Thymus (tissue), 11 donors: Measurements from ENCODE around the gene SPRR5. TPM values are rescaled to one million over a fixed set of nuclear protein-coding genes. Genes with fewer than 3 reads are reported as not detected.

Experiments used
- DNase-seq, 9 donors: peaks; one replicate each; pipeline ENCODE4 v3.0.0-alpha.2; 2013; ENCODE audit warnings: low spot score in 9 of 9, low read depth in 6 of 9, missing footprints in 1 of 9
- H3K27ac ChIP-seq, 2 donors: one replicate each; pipeline ENCODE4 v1.5.1; 2013; ENCODE audit warnings: control low read depth in 1 of 2, low read depth in 1 of 2, low read length in 1 of 2, mild to moderate bottlenecking in 1 of 2, moderate library complexity in 1 of 2
- H3K27me3 ChIP-seq, 2 donors: one replicate each; pipeline ENCODE4 v1.5.1; 2013; ENCODE audit warnings: low read length in 1 of 2; ENCODE audit not compliant: control insufficient read depth in 2 of 2, insufficient read depth in 1 of 2
- H3K36me3 ChIP-seq, 2 donors: one replicate each; pipeline ENCODE4 v1.5.1; 2013; ENCODE audit warnings: low read length in 1 of 2, mild to moderate bottlenecking in 1 of 2, moderate library complexity in 1 of 2; ENCODE audit not compliant: control insufficient read depth in 2 of 2, insufficient read depth in 2 of 2
- H3K4me1 ChIP-seq, 2 donors: one replicate each; pipeline ENCODE4 v1.5.1; 2013; ENCODE audit warnings: low read length in 2 of 2; ENCODE audit not compliant: control insufficient read depth in 2 of 2, insufficient read depth in 2 of 2
- H3K4me3 ChIP-seq, 2 donors: one replicate each; pipeline ENCODE4 v1.5.1; 2013; ENCODE audit warnings: low read length in 2 of 2, control low read depth in 1 of 2, mild to moderate bottlenecking in 1 of 2
- H3K9me3 ChIP-seq, 2 donors: one replicate each; pipeline ENCODE4 v1.5.1; 2013; ENCODE audit warnings: low read length in 1 of 2, mild to moderate bottlenecking in 1 of 2; ENCODE audit not compliant: control insufficient read depth in 2 of 2, insufficient read depth in 1 of 2
- WGBS: extraction: QIAGEN DNeasy Blood & Tissue Kit; methylation state at CpG from one replicate; pipeline ENCODE4 v1.1.7; 2013; 5-methylcytosine and 5-hydroxymethylcytosine counted together
- polyA plus RNA-seq: library from polyadenylated mRNA; stranded (reverse); fragments of 200-250 nt; gene quantifications from one replicate; pipeline ENCODE4 v1.2.3, GENCODE V29; 2013
- total RNA-seq: library from RNA; stranded (reverse); fragments of 120-200 nt; gene quantifications from one replicate; pipeline ENCODE4 v1.2.4, GENCODE V29; 2013
- donor health status: healthy.

Gene SPRR5
- total and polyA plus RNA-seq, 2 donors, result 0.37 TPM; not detected in 1

DNA sequence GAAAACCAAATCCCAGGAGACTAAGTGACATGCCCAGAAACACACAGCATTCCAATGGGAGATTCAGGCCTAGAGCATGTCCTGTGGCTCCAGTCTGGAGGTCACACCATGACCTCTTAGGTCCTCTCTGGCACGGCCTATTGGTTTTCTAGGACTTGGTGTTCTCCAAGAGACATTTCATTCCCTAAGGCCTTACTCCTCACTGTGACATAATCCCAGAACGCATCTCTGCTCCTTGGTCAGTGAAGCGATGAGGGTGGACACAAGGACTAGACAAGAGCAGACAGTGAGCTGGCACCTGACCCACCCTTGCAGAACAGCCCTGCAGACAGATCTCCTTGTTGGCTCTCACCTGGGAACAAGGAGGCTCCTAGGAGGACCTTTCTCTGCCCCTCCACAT lies 37.8 kb upstream of the SPRR5 start:
- Histone ChIP-seq H3K4me1 (no peaks in the 10 kb centered on the region), H3K4me3 (no peak overlapping the region), H3K36me3 (no peaks in the 10 kb centered on the region), H3K9me3 (no peaks in the 10 kb centered on the region), H3K27me3 (no peaks in the 10 kb centered on the region), H3K27ac (no peak overlapping the region)
- WGBS, result 91% methylated on average over 3 of the region's 3 CpGs
- DNase-seq, result no peak

DNA sequence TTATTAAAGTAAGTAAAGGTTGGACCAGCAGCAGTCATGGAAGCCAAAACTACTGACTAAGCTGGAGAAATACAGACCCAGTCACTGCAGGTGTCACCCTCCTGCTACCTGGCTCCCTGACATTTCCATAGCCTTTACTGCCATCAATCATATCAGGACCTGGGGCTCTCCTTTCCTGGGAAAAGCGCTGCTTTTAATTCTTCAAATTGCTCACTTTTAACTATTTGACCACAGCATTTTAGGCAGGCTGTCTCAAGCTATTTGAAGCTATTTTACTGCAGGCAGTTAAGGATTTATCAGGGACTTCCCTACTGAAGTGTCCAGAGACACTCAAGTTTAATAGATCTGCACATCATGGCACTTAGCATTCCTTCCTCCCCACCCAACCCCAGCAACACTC lies 34.5 kb upstream of the SPRR5 start:
- 88% methylated on average over 1 of the region's 1 CpG for WGBS
- no peak overlapping the region for H3K4me3 ChIP-seq
- H3K9me3 ChIP-seq, result no peaks in the 10 kb centered on the region

DNA sequence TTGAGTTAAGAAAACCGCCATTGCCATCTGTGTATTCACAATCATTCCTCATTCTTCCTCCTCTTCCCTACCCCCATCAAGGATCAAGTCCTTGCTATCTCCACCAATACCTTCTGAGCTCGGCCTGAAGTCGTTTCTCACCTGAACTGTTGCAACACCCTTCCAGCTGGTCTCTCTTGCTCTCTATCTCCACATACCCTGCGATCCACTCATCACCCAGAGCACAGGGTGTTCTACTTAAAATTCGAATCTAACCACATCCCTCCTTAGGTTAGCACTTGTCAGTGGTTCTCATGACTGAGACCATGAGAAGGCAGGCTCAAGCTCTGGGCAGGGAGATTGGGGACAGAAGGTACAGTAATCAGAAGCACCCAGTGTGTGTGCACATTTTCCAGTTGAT lies 34.1 kb upstream of the SPRR5 start:
- no peak overlapping the region for H3K4me3 ChIP-seq
- H3K4me1 ChIP-seq, result no peaks in the 10 kb centered on the region
- no peaks in the 10 kb centered on the region for H3K36me3 ChIP-seq
- no peak for DNase-seq
- H3K9me3 ChIP-seq, result no peaks in the 10 kb centered on the region
- WGBS, result 63% methylated on average over 5 of the region's 5 CpGs
- no peak overlapping the region for H3K27ac ChIP-seq
- no peaks in the 10 kb centered on the region for H3K27me3 ChIP-seq

More for the DNA sequence above, 34.5 kb upstream of the SPRR5 start:
- Histone ChIP-seq H3K4me1 (no peaks in the 10 kb centered on the region), H3K36me3 (no peaks in the 10 kb centered on the region), H3K27me3 (no peaks in the 10 kb centered on the region), H3K27ac (no peak overlapping the region)
- DNase-seq, result no peak

DNA sequence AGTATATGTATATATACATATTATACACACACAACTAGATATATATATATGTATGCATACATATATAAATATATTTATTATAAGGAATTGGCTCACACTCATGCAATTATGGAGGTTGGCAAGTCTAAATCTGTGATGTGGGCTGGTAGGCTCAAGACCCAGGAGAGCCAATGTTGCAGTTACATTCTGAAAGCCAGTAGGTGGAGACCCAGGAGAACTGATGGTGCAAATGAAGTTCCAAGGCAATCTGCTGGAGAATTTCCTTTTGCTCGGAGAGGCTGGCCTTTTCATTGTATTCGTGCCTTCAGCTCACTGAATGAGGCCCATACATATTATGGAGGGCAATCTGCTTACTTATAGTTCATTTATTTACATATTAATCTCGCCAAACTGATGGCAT lies 29.2 kb upstream of the SPRR5 start:
- no peak overlapping the region for H3K4me3 ChIP-seq
- DNase-seq, result no peak
- whole genome bisulfite sequencing, result 33% methylated on average over 3 of the region's 3 CpGs

DNA sequence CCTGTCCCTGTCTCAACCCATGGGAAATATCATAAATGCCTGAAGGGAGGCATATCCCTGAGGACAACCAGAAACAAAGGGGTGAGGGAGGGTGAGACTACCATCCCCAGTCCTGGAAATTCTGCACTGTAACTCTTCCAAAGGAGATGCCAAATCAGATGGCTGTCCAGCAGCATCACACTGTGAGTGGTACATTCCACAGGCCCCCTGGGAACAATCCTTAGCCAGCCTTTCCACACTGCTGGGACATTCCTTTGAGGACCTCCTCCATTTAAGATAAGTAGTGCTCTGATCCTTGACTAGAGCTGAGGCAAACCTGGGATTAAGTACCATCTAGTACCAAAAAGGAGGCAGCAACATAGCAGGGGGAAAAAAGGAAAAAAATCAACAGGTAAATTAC lies 27.9 kb upstream of the SPRR5 start:
- Histone ChIP-seq H3K27ac (no peak overlapping the region), H3K4me1 (no peaks in the 10 kb centered on the region), H3K9me3 (no peaks in the 10 kb centered on the region), H3K36me3 (no peaks in the 10 kb centered on the region), H3K27me3 (no peaks in the 10 kb centered on the region), H3K4me3 (no peak overlapping the region)
- DNase-seq, result no peak

More for the DNA sequence above, 29.2 kb upstream of the SPRR5 start:
- Histone ChIP-seq H3K4me1 (no peaks in the 10 kb centered on the region), H3K27me3 (no peaks in the 10 kb centered on the region), H3K27ac (no peak overlapping the region), H3K9me3 (no peaks in the 10 kb centered on the region), H3K36me3 (no peaks in the 10 kb centered on the region)

DNA sequence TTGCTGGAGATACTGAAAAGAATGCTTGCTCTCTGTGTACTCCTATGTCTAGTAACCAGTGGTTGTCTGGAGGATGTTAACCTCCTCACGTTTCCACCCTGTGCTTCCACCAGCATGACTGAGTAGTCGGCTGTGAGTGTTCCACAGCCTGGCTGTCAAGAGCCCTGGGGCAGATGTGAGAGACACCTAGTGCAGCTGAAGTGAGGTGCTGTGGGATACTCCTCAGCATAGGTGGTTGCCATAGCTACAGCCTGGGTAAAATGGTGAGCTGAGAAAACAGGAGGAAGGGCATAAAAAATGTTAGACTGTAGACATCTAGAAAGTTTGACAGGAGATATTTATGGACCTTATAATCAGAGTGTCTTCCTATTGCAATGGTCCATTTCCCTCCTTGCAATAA lies 22.8 kb upstream of the SPRR5 start:
- Histone ChIP-seq H3K27ac (no peak overlapping the region), H3K9me3 (no peaks in the 10 kb centered on the region), H3K4me3 (no peak overlapping the region), H3K27me3 (no peaks in the 10 kb centered on the region), H3K4me1 (no peaks in the 10 kb centered on the region), H3K36me3 (no peaks in the 10 kb centered on the region)
- WGBS, result 69% methylated on average over 2 of the region's 2 CpGs
- DNase-seq, result no peak

DNA sequence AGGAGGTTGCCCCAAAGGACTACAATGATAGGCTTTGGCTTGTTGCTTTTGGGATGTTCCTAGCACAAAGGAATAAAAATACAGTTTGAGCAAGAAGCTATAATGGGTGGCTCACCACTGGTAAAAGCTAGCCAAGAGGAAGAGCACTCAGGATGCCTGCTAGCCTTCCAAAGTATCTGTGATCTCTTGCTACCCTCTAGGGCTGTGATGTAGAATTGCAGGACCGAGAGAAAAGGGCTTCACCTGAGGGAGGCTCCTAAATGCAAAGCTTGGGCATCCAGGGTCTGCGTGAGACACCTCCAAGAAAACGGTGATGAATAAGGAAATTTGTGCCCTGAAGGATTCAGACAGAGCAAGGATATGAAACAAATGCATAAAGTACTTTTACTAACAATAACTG lies 20.9 kb upstream of the SPRR5 start:
- Histone ChIP-seq H3K4me1 (no peaks in the 10 kb centered on the region), H3K36me3 (no peaks in the 10 kb centered on the region), H3K4me3 (no peak overlapping the region), H3K27me3 (no peaks in the 10 kb centered on the region), H3K9me3 (no peaks in the 10 kb centered on the region), H3K27ac (no peak overlapping the region)
- DNase-seq, result no peak
- WGBS, result 68% methylated on average over 3 of the region's 3 CpGs

DNA sequence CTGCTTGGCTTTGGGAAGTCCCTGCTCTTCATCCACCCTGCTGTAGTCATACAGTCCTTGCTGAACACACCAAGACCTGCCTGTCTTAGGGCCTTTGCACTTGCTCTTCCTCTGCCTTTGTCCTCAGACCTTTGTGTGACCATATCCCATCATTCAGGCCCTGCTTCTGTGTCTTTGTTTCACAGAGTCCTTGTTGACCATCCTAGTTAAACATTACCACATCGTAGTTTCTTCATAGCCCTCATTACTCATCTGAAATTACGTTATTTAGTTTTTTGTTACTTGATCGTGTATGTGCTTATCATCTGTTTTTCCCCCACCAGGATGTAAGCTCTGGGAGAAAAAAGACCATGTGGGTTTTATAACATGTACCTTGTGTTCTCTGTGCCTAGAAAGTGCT lies 18.3 kb upstream of the SPRR5 start:
- no peak for DNase-seq
- Histone ChIP-seq H3K36me3 (no peaks in the 10 kb centered on the region), H3K9me3 (no peaks in the 10 kb centered on the region), H3K27me3 (no peaks in the 10 kb centered on the region), H3K27ac (no peak overlapping the region), H3K4me1 (no peaks in the 10 kb centered on the region), H3K4me3 (no peak overlapping the region)
- 92% methylated on average over 3 of the region's 3 CpGs for WGBS

DNA sequence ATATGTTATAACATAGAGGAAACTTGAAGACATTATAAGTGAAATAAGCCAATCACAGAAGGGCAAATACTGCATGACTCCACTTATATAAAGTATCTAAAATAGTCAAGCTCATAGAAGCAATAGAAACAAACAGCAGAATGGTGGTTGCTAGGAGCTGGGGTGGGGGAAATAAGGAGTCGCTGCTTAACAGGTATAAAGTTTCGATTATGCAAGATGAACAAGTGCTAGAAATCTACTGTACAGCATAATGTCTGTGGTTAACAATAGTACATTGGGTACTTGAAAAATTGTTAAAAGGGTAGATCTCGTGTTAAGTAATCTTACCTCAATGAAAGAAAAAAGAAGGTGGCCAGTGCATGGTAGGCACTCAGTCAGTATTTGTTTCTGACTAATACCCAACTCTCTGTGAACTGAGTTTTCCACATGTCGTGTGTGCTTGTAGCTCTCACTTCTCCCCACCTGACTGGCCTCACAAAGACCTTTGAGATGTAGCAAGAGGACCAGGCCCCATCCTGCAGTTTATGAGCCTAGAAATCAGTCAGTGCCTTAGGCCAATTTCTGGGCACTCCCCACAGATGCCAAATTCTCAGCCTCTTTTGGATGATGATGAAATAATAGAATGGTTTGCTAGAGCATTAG lies 14.7 kb upstream of the SPRR5 start:
- Histone ChIP-seq H3K4me3 (no peak overlapping the region), H3K4me1 (no peaks in the 10 kb centered on the region), H3K27me3 (no peaks in the 10 kb centered on the region), H3K9me3 (no peaks in the 10 kb centered on the region), H3K27ac (no peak overlapping the region), H3K36me3 (no peaks in the 10 kb centered on the region)
- no peak for DNase-seq
- 85% methylated on average over 4 of the region's 4 CpGs for WGBS

DNA sequence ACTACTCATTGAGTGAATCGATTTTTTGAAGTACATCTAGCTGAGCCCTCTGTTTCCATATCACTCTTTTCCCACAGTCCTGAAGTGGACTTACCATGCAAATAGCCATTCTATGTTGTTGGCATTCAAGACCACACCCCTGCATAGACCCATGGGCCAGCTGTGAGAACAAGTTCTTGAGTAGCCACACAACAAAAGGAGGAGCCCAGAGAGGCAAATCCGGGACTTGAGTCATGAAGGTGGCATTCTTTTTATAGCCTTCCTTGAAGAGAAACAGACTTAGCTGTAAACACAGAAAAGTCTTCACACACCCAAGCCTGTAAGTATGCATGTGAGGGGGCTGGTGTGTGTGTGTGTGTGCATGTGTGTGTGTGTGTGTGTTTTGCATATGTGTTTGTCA lies 13.8 kb upstream of the SPRR5 start:
- Histone ChIP-seq H3K4me3 (no peak overlapping the region), H3K9me3 (no peaks in the 10 kb centered on the region), H3K27ac (no peak overlapping the region), H3K4me1 (no peaks in the 10 kb centered on the region), H3K36me3 (no peaks in the 10 kb centered on the region), H3K27me3 (no peaks in the 10 kb centered on the region)
- DNase-seq, result no peak
- WGBS, result 86% methylated on average over 2 of the region's 2 CpGs
